HepG2 (cell line): ENCODE measurements around the gene NUCB1. TPM values are rescaled to one million over a fixed set of nuclear protein-coding genes. Genes with fewer than 3 reads are reported as not detected.

ENCODE experiments used
- EEA1 ChIP-seq: sonication (generic); formaldehyde crosslinking; IDR thresholded peaks from 2 replicates; pipeline ENCODE4 v1.5.1; 2020; ENCODE audit warnings: mild to moderate bottlenecking, missing genetic modification reagents, borderline replicate concordance
- GABPA ChIP-seq, 2 experiments: IDR thresholded peaks; 2 replicates each; pipeline ENCODE4 v1.6.1; 2011 to 2016; ENCODE audit warnings: low read depth in 2 of 2, low read length in 1 of 2, missing biosample characterization in 1 of 2, missing genetic modification characterization in 1 of 2
- NCOA1 ChIP-seq: sonication (generic); formaldehyde crosslinking; IDR thresholded peaks from 2 replicates; pipeline ENCODE4 v1.9.0; 2021; ENCODE audit warnings: missing genetic modification reagents
- ONECUT2 ChIP-seq: sonication (generic); formaldehyde crosslinking; IDR thresholded peaks from 2 replicates; pipeline ENCODE4 v1.4.0; 2020; ENCODE audit warnings: missing genetic modification reagents
- SAP130 ChIP-seq: IDR thresholded peaks from 2 replicates; pipeline ENCODE4 v1.6.1; 2016; ENCODE audit warnings: low read depth
- SETDB1 ChIP-seq: sonication (generic); formaldehyde crosslinking; IDR thresholded peaks from 2 replicates; pipeline ENCODE4 v1.5.1; 2020; ENCODE audit warnings: missing genetic modification reagents, mild to moderate bottlenecking, borderline replicate concordance
- SIN3A ChIP-seq: IDR thresholded peaks from 2 replicates; pipeline ENCODE4 v1.6.1; 2011; ENCODE audit warnings: low read depth, mild to moderate bottlenecking, control low read depth, low read length, borderline replicate concordance
- TGIF2 ChIP-seq: IDR thresholded peaks from 2 replicates; pipeline ENCODE4 v1.6.1; 2016; ENCODE audit warnings: control low read depth, missing compliant biosample characterization
- ZEB1 ChIP-seq: IDR thresholded peaks from 2 replicates; pipeline ENCODE4 v1.6.1; 2012; ENCODE audit warnings: mild to moderate bottlenecking, low read depth, inconsistent platforms; ENCODE audit not compliant: insufficient replicate concordance
- ZNF431 ChIP-seq: sonication (generic); formaldehyde crosslinking; IDR thresholded peaks from 2 replicates; pipeline ENCODE4 v1.9.0; 2022; ENCODE audit warnings: missing genetic modification reagents, low read depth, mild to moderate bottlenecking, borderline replicate concordance
- ZNF549 ChIP-seq: sonication (generic); formaldehyde crosslinking; IDR thresholded peaks from 2 replicates; pipeline ENCODE4 v1.5.0; 2020; ENCODE audit warnings: missing genetic modification reagents
- ZNF577 ChIP-seq: sonication (generic); formaldehyde crosslinking; IDR thresholded peaks from 2 replicates; pipeline ENCODE4 v1.4.0; 2020; ENCODE audit warnings: mild to moderate bottlenecking, low read depth, missing genetic modification reagents, borderline replicate concordance
- ZNF644 ChIP-seq: IDR thresholded peaks from 2 replicates; pipeline ENCODE4 v1.6.1; 2016; ENCODE audit warnings: low read depth
- ZNF670 ChIP-seq: sonication (generic); formaldehyde crosslinking; IDR thresholded peaks from 2 replicates; pipeline ENCODE4 v1.8.0; 2022; ENCODE audit warnings: mild to moderate bottlenecking, missing genetic modification reagents, borderline replicate concordance
- ZNF776 ChIP-seq: sonication (generic); formaldehyde crosslinking; IDR thresholded peaks from 2 replicates; pipeline ENCODE4 v1.4.0; 2020; ENCODE audit warnings: mild to moderate bottlenecking, missing genetic modification reagents
- polyA plus RNA-seq, 8 experiments: library from polyadenylated mRNA; depleted of rRNA in 3 of 8; stranded (reverse) in 7 of 8; unstranded in 1 of 8; fragments of >200 nt; fragmentation: Illumina TruSeq in 4 of 8; extraction: Trizol in 4 of 8; gene quantifications; 2 replicates each; pipeline versions ENCODE4 v1.2.1 to v1.2.3, GENCODE V29; 2011 to 2016; ENCODE audit warnings: low read depth in 4 of 8, missing spikeins in 1 of 8, mixed read lengths in 1 of 8; ENCODE audit not compliant: insufficient read depth in 1 of 8
- total RNA-seq, 5 experiments: library from RNA; depleted of rRNA; stranded (reverse); fragments of >200 nt; fragmentation: Illumina TruSeq; extraction: Trizol; gene quantifications; 2 replicates each; pipeline ENCODE4 v1.2.3, GENCODE V29; 2016; ENCODE audit warnings: low read depth in 1 of 5
- TF ChIP-seq, protein P1 (sequence below): sonication (generic); formaldehyde crosslinking; IDR thresholded peaks from one replicate; pipeline ENCODE4 v1.5.1; 2020; ENCODE audit warnings: mild to moderate bottlenecking, missing genetic modification reagents; ENCODE audit errors: not compliant biosample characterization
- TF ChIP-seq, protein P2 (sequence below): sonication (generic); formaldehyde crosslinking; IDR thresholded peaks from 2 replicates; pipeline ENCODE4 v1.8.0; 2022; ENCODE audit warnings: mild to moderate bottlenecking, missing genetic modification reagents, moderate library complexity
- TF ChIP-seq, protein P3 (sequence below): sonication (generic); formaldehyde crosslinking; IDR thresholded peaks from 2 replicates; pipeline ENCODE4 v1.8.0; 2022; ENCODE audit warnings: missing genetic modification reagents, low read depth, mild to moderate bottlenecking, borderline replicate concordance
- TF ChIP-seq, protein P4 (sequence below): sonication (generic); formaldehyde crosslinking; IDR thresholded peaks from 2 replicates; pipeline ENCODE4 v1.5.0; 2020; ENCODE audit warnings: mild to moderate bottlenecking, low read depth, missing genetic modification reagents, borderline replicate concordance
- TF ChIP-seq, protein P5 (sequence below): sonication (generic); formaldehyde crosslinking; IDR thresholded peaks from 2 replicates; pipeline ENCODE4 v1.4.0; 2020; ENCODE audit warnings: missing genetic modification reagents

Gene NUCB1
- total and polyA plus RNA-seq, 2 of the 13 experiments (the other 11 are each of a cell fraction or from before 2014, with no cell fraction given), result 82.3 to 106 TPM

DNA sequence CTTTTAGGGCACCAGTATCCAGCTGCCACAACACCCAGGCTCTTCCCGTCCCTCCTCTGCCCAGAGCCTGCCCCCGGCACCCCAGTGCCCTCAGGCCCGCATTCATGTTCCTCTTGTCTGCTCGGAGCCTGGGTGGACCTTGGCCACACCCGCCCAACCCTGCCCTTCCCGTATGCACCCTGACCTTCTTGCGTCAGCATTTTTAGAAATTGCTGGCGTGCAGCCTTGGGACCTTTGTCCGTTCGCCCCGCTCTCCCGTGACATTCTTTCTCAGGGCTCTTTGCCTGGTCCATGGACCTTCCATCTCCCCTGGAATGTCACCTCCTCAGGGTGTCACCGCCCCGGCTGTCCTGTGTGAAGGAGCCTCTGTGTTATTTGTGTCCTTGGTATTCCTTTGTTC lies 7.6 kb downstream of the NUCB1 start (continued):
- TF ChIP-seq, protein P1, sequence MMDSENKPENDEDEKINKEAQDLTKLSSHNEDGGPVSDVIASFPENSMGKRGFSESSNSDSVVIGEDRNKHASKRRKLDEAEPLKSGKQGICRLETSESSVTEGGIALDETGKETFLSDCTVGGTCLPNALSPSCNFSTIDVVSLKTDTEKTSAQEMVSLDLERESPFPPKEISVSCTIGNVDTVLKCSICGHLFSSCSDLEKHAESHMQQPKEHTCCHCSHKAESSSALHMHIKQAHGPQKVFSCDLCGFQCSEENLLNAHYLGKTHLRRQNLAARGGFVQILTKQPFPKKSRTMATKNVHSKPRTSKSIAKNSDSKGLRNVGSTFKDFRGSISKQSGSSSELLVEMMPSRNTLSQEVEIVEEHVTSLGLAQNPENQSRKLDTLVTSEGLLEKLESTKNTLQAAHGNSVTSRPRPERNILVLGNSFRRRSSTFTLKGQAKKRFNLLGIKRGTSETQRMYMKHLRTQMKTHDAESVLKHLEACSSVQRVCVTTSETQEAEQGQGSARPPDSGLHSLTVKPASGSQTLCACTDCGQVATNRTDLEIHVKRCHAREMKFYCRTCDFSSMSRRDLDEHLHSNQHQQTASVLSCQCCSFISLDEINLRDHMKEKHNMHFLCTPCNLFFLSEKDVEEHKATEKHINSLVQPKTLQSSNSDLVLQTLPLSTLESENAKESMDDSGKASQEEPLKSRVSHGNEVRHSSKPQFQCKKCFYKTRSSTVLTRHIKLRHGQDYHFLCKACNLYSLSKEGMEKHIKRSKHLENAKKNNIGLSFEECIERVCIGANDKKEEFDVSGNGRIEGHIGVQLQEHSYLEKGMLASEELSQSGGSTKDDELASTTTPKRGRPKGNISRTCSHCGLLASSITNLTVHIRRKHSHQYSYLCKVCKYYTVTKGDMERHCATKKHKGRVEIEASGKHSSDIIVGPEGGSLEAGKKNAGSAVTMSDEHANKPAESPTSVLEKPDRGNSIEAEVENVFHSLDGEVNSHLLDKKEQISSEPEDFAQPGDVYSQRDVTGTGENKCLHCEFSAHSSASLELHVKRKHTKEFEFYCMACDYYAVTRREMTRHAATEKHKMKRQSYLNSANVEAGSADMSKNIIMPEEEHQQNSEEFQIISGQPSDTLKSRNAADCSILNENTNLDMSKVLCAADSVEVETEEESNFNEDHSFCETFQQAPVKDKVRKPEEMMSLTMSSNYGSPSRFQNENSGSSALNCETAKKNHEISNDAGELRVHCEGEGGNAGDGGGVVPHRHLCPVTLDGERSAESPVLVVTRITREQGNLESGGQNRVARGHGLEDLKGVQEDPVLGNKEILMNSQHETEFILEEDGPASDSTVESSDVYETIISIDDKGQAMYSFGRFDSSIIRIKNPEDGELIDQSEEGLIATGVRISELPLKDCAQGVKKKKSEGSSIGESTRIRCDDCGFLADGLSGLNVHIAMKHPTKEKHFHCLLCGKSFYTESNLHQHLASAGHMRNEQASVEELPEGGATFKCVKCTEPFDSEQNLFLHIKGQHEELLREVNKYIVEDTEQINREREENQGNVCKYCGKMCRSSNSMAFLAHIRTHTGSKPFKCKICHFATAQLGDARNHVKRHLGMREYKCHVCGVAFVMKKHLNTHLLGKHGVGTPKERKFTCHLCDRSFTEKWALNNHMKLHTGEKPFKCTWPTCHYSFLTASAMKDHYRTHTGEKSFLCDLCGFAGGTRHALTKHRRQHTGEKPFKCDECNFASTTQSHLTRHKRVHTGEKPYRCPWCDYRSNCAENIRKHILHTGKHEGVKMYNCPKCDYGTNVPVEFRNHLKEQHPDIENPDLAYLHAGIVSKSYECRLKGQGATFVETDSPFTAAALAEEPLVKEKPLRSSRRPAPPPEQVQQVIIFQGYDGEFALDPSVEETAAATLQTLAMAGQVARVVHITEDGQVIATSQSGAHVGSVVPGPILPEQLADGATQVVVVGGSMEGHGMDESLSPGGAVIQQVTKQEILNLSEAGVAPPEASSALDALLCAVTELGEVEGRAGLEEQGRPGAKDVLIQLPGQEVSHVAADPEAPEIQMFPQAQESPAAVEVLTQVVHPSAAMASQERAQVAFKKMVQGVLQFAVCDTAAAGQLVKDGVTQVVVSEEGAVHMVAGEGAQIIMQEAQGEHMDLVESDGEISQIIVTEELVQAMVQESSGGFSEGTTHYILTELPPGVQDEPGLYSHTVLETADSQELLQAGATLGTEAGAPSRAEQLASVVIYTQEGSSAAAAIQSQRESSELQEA (CRISPR knock-in tag), result no peak
- no peak for TF ChIP-seq ONECUT2 (CRISPR knock-in tag)
- TF ChIP-seq, protein P2, sequence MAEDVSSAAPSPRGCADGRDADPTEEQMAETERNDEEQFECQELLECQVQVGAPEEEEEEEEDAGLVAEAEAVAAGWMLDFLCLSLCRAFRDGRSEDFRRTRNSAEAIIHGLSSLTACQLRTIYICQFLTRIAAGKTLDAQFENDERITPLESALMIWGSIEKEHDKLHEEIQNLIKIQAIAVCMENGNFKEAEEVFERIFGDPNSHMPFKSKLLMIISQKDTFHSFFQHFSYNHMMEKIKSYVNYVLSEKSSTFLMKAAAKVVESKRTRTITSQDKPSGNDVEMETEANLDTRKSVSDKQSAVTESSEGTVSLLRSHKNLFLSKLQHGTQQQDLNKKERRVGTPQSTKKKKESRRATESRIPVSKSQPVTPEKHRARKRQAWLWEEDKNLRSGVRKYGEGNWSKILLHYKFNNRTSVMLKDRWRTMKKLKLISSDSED (CRISPR knock-in tag), result no peak
- no peak for TF ChIP-seq TGIF2 (CRISPR knock-in tag)
- no peak for TF ChIP-seq ZNF776 (CRISPR knock-in tag)
- no peak for TF ChIP-seq ZNF577 (CRISPR knock-in tag)
- no peak for TF ChIP-seq SIN3A
- TF ChIP-seq ZNF431, result no peak
- no peak for TF ChIP-seq SETDB1 (CRISPR knock-in tag)
- peak; percentile 84 for TF ChIP-seq SAP130 (CRISPR knock-in tag)
- TF ChIP-seq, protein P3, sequence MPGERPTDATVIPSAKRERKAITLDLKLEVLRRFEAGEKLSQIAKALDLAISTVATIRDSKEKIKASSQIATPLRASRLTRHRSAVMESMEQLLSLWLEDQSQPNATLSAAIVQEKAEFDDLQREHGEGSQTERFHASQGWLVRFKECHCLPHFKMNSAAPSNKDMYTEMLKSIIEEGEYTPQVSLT (CRISPR knock-in tag), result no peak
- no peak for TF ChIP-seq NCOA1 (CRISPR knock-in tag)
- TF ChIP-seq GABPA (IDR thresholded peaks at IDR 0.05; ENCODE audit: low read depth, low read length), result no peak
- TF ChIP-seq GABPA (CRISPR knock-in tag; IDR thresholded peaks at IDR 0.05; ENCODE audit: low read depth), result peak; percentile 42; the same call in 1 of the 2 replicates
- TF ChIP-seq, protein P4, sequence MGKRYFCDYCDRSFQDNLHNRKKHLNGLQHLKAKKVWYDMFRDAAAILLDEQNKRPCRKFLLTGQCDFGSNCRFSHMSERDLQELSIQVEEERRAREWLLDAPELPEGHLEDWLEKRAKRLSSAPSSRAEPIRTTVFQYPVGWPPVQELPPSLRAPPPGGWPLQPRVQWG (CRISPR knock-in tag), result no peak
- no peak for TF ChIP-seq ZNF670
- TF ChIP-seq ZNF644 (CRISPR knock-in tag), result no peak
- no peak for TF ChIP-seq EEA1 (CRISPR knock-in tag)
- TF ChIP-seq ZEB1, result no peak
- TF ChIP-seq ZNF549 (CRISPR knock-in tag), result no peak
- TF ChIP-seq, protein P5, sequence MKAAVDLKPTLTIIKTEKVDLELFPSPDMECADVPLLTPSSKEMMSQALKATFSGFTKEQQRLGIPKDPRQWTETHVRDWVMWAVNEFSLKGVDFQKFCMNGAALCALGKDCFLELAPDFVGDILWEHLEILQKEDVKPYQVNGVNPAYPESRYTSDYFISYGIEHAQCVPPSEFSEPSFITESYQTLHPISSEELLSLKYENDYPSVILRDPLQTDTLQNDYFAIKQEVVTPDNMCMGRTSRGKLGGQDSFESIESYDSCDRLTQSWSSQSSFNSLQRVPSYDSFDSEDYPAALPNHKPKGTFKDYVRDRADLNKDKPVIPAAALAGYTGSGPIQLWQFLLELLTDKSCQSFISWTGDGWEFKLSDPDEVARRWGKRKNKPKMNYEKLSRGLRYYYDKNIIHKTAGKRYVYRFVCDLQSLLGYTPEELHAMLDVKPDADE (CRISPR knock-in tag), result no peak
